ENCODE results near the gene MAMDC2. TPM values are rescaled to one million over a fixed set of nuclear protein-coding genes. Genes with fewer than 3 reads are reported as not detected.

Gene MAMDC2
- total and polyA plus RNA-seq, 2 of the 4 experiments (the other 2 are of a cell fraction), result 5.0 to 5.2 TPM

DNA sequence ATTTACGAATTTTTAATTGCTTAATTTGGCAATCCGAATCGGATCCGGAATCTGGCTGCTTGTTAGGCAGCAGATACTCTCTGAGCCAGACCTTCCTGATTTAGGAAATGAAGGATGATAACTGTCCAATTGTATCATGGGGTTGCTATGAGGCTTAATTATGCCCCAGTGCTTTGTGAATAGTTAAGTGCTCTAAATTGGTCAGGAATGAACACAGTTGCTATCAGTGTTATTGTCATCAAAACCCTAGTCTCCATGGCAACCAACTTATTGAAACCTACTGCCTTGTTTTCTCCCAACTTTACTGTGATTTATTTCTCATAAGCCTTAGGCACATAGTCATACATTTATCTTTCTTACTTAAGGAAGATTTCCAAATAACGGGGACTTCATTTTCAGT is 47.9 kb downstream of the MAMDC2 start:
- Histone ChIP-seq H2BK15ac (ENCODE audit: low read depth, low read length) (no peak overlapping the region), H4K8ac (ENCODE audit: low read depth in 2 of 2, low read length in 2 of 2) (no peak overlapping the region), H3K9me3 (ENCODE audit: control insufficient read depth, insufficient read depth, low read length) (no peaks in the 10 kb centered on the region), H2BK120ac (ENCODE audit: low read depth, low read length) (no peak overlapping the region), H4K5ac (ENCODE audit: low read depth, low read length) (no peak overlapping the region), H2AK5ac (ENCODE audit: low read depth, low read length) (no peak overlapping the region), H3K56ac (ENCODE audit: extremely low read depth, insufficient read depth, low read length) (no peak overlapping the region), H3K4ac (ENCODE audit: low read depth, low read length) (no peak overlapping the region), H2AFZ (replicated peaks; ENCODE audit: low read length, poor library complexity) (no peak overlapping the region), H3K14ac (replicated peaks; ENCODE audit: low read depth, low read length) (no peak overlapping the region), H3K9ac (ENCODE audit: low read depth, low read length) (no peak overlapping the region), H3K18ac (ENCODE audit: low read depth, low read length) (no peak overlapping the region), H2BK20ac (ENCODE audit: low read depth, low read length) (no peak overlapping the region), H3K36me3 (ENCODE audit: control insufficient read depth, insufficient read depth, low read length) (no peaks in the 10 kb centered on the region), H4K20me1 (ENCODE audit: insufficient read depth, low read length) (no peaks in the 10 kb centered on the region), H2BK5ac (ENCODE audit: low read depth, low read length, poor library complexity, severe bottlenecking) (no peak overlapping the region), H3K4me2 (ENCODE audit: low read depth, low read length) (no peak overlapping the region), H3K27ac (ENCODE audit: insufficient read depth, low read length) (no peak overlapping the region), H3K79me1 (ENCODE audit: low read depth in 1 of 2, low read length in 2 of 2) (no peaks in the 10 kb centered on the region), H4K91ac (ENCODE audit: insufficient read depth, low read depth, low read length) (no peak overlapping the region), H2AK9ac (replicated peaks; ENCODE audit: low read depth, low read length, poor library complexity) (no peak overlapping the region), H3K4me3 (ENCODE audit: insufficient read depth, low read depth, low read length) (no peak overlapping the region), H3K23ac (ENCODE audit: low read depth, low read length) (no peak overlapping the region), H3K4me1 (ENCODE audit: control insufficient read depth, insufficient read depth, low read length) (peaks cover 3% of the 10 kb centered on the region; the same call in 1 of the 2 replicates), H3K9me1 (ENCODE audit: insufficient read depth, low read length) (no peaks in the 10 kb centered on the region), H3K27me3 (ENCODE audit: control insufficient read depth, insufficient read depth, low read length) (no peaks in the 10 kb centered on the region)
- intact Hi-C loops (cut with micrococcal nuclease), result no loop called here
- no peak for DNase-seq
- no TSS peak for BruUV-seq (replicated peaks)
- in situ Hi-C loops (cut with MboI; ENCODE audit: low sequenced_read_pairs), result no loop called here
- dilution Hi-C loops (cut with HindIII; ENCODE audit: low sequenced_read_pairs, unreplicated experiment), result no loop called here
- CTCF ChIA-PET, result no interaction called here
- 93% methylated on average over 3 of the region's 5 CpGs; no CpG with 5 or more reads in 1 of the 2 experiments for WGBS, 2 experiments (ENCODE audit: extremely low coverage in 2 of 2, insufficient read length in 1 of 2)
- TF ChIP-seq BHLHE40 (IDR thresholded peaks at IDR 0.05; ENCODE audit: low read depth, low read length) (no peak), RCOR1 (IDR thresholded peaks at IDR 0.05; ENCODE audit: insufficient replicate concordance, low read length) (no peak), CEBPB (IDR thresholded peaks at IDR 0.05; ENCODE audit: low read depth, low read length) (no peak), MAZ (IDR thresholded peaks at IDR 0.05; ENCODE audit: borderline replicate concordance, low read depth, low read length) (no peak), SMC3 (IDR thresholded peaks at IDR 0.05; ENCODE audit: low read depth, low read length) (no peak), FOS (IDR thresholded peaks at IDR 0.05; ENCODE audit: low read depth, low read length) (no peak), ELK1 (IDR thresholded peaks at IDR 0.05; ENCODE audit: borderline replicate concordance, low read depth, low read length) (no peak), MAFK (IDR thresholded peaks at IDR 0.05; ENCODE audit: low read depth, low read length) (no peak), CHD1 (IDR thresholded peaks at IDR 0.05; ENCODE audit: low read depth, low read length) (no peak), RAD21 (IDR thresholded peaks at IDR 0.05; ENCODE audit: low read length) (no peak), POLR2A (IDR thresholded peaks at IDR 0.05; ENCODE audit: low read depth, low read length) (no peak), MXI1 (IDR thresholded peaks at IDR 0.05; ENCODE audit: borderline replicate concordance, low read depth, low read length) (no peak), CTCF (conservative IDR thresholded peaks at IDR 0.05; ENCODE audit: low read depth, low read length) (no peak), USF2 (IDR thresholded peaks at IDR 0.05; ENCODE audit: low read depth, low read length) (no peak), RFX5 (IDR thresholded peaks at IDR 0.05; ENCODE audit: low read depth, low read length) (no peak)
- POLR2A ChIA-PET (ENCODE audit: unreplicated experiment), result no interaction called here
- no peak for ATAC-seq (ENCODE audit: low read depth)

Measured in IMR-90 (cell line).